ENCODE data around the gene PTP4A1.
"Not testable (repeated sequence)": the region's sequence is repeated elsewhere in the genome, so short reads cannot be mapped to it uniquely, and the experiment has no call there.

PTP4A1 gene

GRCh38 chr6:63584566-63584965 is 12.3 kb downstream of the PTP4A1 start:
- DNase-seq: no peak

- not testable (repeated sequence) for DNase-seq
These were observed 13.4 kb downstream of the PTP4A1 start for GRCh38 chr6:63585652-63586051.

- no peak for DNase-seq
These were observed 17.7 kb downstream of the PTP4A1 start for GRCh38 chr6:63589952-63590411.

GRCh38 chr6:63592886-63593285 is 20.6 kb downstream of the PTP4A1 start:
- DNase-seq: no peak

GRCh38 chr6:63597141-63598048 is 25.1 kb downstream of the PTP4A1 start:
- DNase-seq: peak in 1 of 4 experiments; percentile 37

- peak; percentile 64 to 78 (median 73) for DNase-seq
These were observed 26.1 kb downstream of the PTP4A1 start for GRCh38 chr6:63598049-63599036.

- DNase-seq: no peak
These were observed 27.0 kb downstream of the PTP4A1 start for GRCh38 chr6:63599243-63599642.

- peak in 3 of 4 experiments; percentile 21 to 67 (median 67) for DNase-seq
These were observed 27.9 kb downstream of the PTP4A1 start for GRCh38 chr6:63600136-63600535.

GRCh38 chr6:63609231-63609630 is 37.0 kb downstream of the PTP4A1 start:
- peak in 2 of 4 experiments; percentile 50 to 56 for DNase-seq

- DNase-seq: no peak
These were observed 38.7 kb downstream of the PTP4A1 start for GRCh38 chr6:63610944-63611343.

- DNase-seq: no peak
These were observed 39.3 kb downstream of the PTP4A1 start for GRCh38 chr6:63611560-63611959.

- DNase-seq: no peak
These were observed 43.3 kb downstream of the PTP4A1 start for GRCh38 chr6:63615590-63615989.

All from suppressor macrophage (primary cell).